HEK293T (cell line): ENCODE measurements around the gene NPIPB5.
"Not testable (repeated sequence)": the region's sequence is repeated elsewhere in the genome, so short reads cannot be mapped to it uniquely, and the experiment has no call there.

Source experiments
- ARNT ChIP-seq: fragments of 450-650 bp; IDR thresholded peaks from 2 replicates; pipeline ENCODE4 v1.6.1; 2017; ENCODE audit warnings: mild to moderate bottlenecking
- BHLHE40 ChIP-seq: fragments of 450-650 bp; IDR thresholded peaks from 2 replicates; pipeline ENCODE4 v1.6.1; 2016; ENCODE audit warnings: mild to moderate bottlenecking, moderate library complexity, borderline replicate concordance
- CTBP1 ChIP-seq: fragments of 450-650 bp; IDR thresholded peaks from 2 replicates; pipeline ENCODE4 v1.6.1; 2016; ENCODE audit warnings: borderline replicate concordance
- ELF4 ChIP-seq: fragments of 450-650 bp; IDR thresholded peaks from 2 replicates; pipeline ENCODE4 v1.6.1; 2017; ENCODE audit warnings: antibody characterized with exemption
- FOXA1 ChIP-seq: fragments of 450-650 bp; IDR thresholded peaks from 2 replicates; pipeline ENCODE4 v1.6.1; 2016; ENCODE audit warnings: mild to moderate bottlenecking
- FOXK2 ChIP-seq: fragments of 450-650 bp; IDR thresholded peaks from 2 replicates; pipeline ENCODE4 v1.6.1; 2016; ENCODE audit warnings: mild to moderate bottlenecking
- FOXM1 ChIP-seq: fragments of 450-650 bp; IDR thresholded peaks from 2 replicates; pipeline ENCODE4 v1.6.1; 2017; ENCODE audit warnings: mild to moderate bottlenecking, borderline replicate concordance
- HDGF ChIP-seq: fragments of 450-650 bp; IDR thresholded peaks from 2 replicates; pipeline ENCODE4 v1.6.1; 2017; ENCODE audit warnings: antibody characterized with exemption, borderline replicate concordance
- L3MBTL2 ChIP-seq: fragments of 450-650 bp; conservative IDR thresholded peaks from 2 replicates; pipeline ENCODE4 v1.6.1; 2016; ENCODE audit warnings: mild to moderate bottlenecking
- LEF1 ChIP-seq: fragments of 450-650 bp; IDR thresholded peaks from 2 replicates; pipeline ENCODE4 v1.6.1; 2017; ENCODE audit warnings: mild to moderate bottlenecking, borderline replicate concordance
- NFRKB ChIP-seq: fragments of 450-650 bp; IDR thresholded peaks from 2 replicates; pipeline ENCODE4 v1.6.1; 2016; ENCODE audit warnings: mild to moderate bottlenecking, moderate library complexity
- SP1 ChIP-seq: fragments of 450-650 bp; IDR thresholded peaks from 2 replicates; pipeline ENCODE4 v1.6.1; 2017
- SUZ12 ChIP-seq: fragments of 450-650 bp; IDR thresholded peaks from 2 replicates; pipeline ENCODE4 v1.6.1; 2016; ENCODE audit warnings: mild to moderate bottlenecking
- TARDBP ChIP-seq: fragments of 450-650 bp; IDR thresholded peaks from 2 replicates; pipeline ENCODE4 v1.6.1; 2016

DNA sequence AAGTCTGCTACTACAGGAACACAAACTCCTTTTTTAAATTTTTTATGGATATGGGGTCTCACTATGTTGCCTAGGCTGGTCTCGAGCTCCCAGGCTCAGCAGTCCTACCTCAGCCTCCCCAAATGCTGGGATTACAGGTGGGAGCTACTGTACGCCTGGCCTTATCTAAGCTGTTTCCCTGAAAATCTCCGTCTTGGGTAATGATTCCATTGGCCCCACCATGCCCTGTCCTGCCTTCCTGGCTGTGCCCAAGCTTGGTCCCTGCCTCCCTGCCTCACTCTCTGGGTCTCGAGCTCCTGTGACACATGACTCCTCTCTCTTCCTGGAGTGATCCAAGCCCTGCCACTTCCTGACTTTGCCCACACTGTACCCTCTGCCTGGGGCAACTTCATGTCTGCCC, 27.3 kb downstream of the NPIPB5 start:
- TF ChIP-seq ARNT, FOXA1, SP1, HDGF, FOXM1, TARDBP, BHLHE40, SUZ12, FOXK2, ELF4, LEF1, NFRKB, CTBP1, L3MBTL2: not testable (repeated sequence)
